ENCODE data around the gene FXYD4. TPM values are rescaled to one million over a fixed set of nuclear protein-coding genes. Genes with fewer than 3 reads are reported as not detected.

The FXYD4 gene
- total and polyA plus RNA-seq, 2 experiments from 2014 or later, result not detected

DNA sequence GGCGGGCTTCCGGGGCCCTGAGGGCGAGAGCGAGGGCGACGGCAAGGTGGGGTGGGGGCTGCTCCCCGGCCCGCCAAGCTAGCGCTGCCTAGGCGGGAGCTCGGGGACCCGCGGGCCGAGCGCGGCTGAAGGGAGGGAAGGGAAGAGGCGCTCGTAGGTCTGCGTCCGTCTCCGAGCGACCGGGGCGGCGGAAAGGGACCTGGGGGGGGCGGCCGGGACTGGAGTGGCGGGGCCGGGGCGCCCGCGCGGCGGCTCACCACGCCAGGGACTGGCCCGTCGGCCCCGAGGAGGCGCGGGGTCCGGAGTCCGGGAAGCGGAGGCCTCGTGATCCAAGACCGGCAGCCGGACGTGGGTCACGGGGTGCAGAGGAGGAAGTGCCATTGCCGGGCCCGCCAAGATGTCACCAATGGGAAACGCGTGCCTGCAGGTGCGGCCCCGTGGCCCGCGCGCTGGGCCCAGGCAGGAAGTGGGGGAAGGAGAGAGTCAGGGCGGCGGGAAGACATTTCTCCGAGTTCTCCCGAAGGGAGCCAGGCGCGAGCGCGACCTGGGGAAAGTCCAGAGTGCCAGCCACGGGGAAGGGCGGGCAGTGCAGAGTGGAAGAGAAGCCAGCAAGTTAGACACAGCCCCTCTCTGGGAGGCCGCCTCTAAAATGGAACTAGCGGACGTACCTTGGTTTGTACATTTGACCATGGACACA is 25.6 kb downstream of the FXYD4 start:
- Histone ChIP-seq H3K27me3 (ENCODE audit: insufficient read depth) (no peaks in the 10 kb centered on the region), H3F3A (replicated peaks; ENCODE audit: low read depth) (peaks cover 18% of the 10 kb centered on the region), H2AFZ (no peak overlapping the region), H3K4me2 (peak overlapping the region; percentile 79), H4K20me1 (replicated peaks; ENCODE audit: insufficient read depth) (peaks cover 60% of the 10 kb centered on the region), H3K79me2 (replicated peaks; ENCODE audit: insufficient read depth) (peaks cover 93% of the 10 kb centered on the region), H3K9me2 (ENCODE audit: insufficient read depth) (no peaks in the 10 kb centered on the region), H3K36me3 (ENCODE audit: insufficient read depth) (peaks cover 29% of the 10 kb centered on the region), H3K4me1 (ENCODE audit: insufficient read depth) (peaks cover 49% of the 10 kb centered on the region), H3K4me3 (peak overlapping the region; percentile 99), H3K27ac (ENCODE audit: low read depth) (peak overlapping the region; percentile 95)
- TF ChIP-seq POLR2AphosphoS5 (IDR thresholded peaks at IDR 0.05; ENCODE audit: low read depth), result peak; percentile 68
- TF ChIP-seq JUNB (IDR thresholded peaks at IDR 0.05; ENCODE audit: unreplicated experiment), result no peak
- TF ChIP-seq, protein P1, sequence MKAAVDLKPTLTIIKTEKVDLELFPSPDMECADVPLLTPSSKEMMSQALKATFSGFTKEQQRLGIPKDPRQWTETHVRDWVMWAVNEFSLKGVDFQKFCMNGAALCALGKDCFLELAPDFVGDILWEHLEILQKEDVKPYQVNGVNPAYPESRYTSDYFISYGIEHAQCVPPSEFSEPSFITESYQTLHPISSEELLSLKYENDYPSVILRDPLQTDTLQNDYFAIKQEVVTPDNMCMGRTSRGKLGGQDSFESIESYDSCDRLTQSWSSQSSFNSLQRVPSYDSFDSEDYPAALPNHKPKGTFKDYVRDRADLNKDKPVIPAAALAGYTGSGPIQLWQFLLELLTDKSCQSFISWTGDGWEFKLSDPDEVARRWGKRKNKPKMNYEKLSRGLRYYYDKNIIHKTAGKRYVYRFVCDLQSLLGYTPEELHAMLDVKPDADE (IDR thresholded peaks at IDR 0.05), result peak; percentile 74
- TF ChIP-seq, protein P2, sequence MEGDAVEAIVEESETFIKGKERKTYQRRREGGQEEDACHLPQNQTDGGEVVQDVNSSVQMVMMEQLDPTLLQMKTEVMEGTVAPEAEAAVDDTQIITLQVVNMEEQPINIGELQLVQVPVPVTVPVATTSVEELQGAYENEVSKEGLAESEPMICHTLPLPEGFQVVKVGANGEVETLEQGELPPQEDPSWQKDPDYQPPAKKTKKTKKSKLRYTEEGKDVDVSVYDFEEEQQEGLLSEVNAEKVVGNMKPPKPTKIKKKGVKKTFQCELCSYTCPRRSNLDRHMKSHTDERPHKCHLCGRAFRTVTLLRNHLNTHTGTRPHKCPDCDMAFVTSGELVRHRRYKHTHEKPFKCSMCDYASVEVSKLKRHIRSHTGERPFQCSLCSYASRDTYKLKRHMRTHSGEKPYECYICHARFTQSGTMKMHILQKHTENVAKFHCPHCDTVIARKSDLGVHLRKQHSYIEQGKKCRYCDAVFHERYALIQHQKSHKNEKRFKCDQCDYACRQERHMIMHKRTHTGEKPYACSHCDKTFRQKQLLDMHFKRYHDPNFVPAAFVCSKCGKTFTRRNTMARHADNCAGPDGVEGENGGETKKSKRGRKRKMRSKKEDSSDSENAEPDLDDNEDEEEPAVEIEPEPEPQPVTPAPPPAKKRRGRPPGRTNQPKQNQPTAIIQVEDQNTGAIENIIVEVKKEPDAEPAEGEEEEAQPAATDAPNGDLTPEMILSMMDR (conservative IDR thresholded peaks at IDR 0.05; ENCODE audit: low read depth in 2 of 2), result no peak
- Mint-ChIP-seq H3K36me3 (ENCODE audit: low read depth) (peaks cover 66% of the 10 kb centered on the region), H3K27ac (peak overlapping the region; percentile 98), H3K9me3 (no peaks in the 10 kb centered on the region; the same call in 2 of the 3 replicates), H3K27me3 (ENCODE audit: insufficient read depth, low read depth, poor library complexity) (peaks cover 20% of the 10 kb centered on the region), H3K4me1 (peaks cover 63% of the 10 kb centered on the region), H3K4me3 (peak overlapping the region; percentile 88)
- DNase-seq (ENCODE audit: low spot score), result peak; percentile 96
- ATAC-seq, result peak; percentile 67

DNA sequence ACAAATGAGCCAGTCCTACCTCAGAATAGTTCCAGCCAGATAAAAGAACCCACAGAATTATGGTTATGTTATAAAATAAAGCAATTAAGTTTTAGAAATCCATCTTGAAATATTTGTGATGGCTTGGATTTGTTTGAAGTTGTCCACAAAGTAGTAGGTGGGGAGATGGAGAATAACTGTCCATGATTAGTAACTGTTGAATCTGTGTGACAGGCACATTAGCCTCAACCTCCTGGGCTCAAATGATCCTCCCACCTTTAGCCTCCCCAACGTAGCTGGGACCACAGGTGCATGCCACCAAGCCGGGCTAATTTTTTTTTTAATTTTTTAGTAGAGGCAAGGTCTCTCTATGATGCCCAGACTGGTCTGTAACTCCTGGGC is 27.5 kb downstream of the FXYD4 start:
- peaks cover 61% of the 10 kb centered on the region for H4K20me1 ChIP-seq (replicated peaks; ENCODE audit: insufficient read depth)
- peaks cover 93% of the 10 kb centered on the region for H3K79me2 ChIP-seq (replicated peaks; ENCODE audit: insufficient read depth)
- no peak for ATAC-seq
- no peaks in the 10 kb centered on the region for H3K27me3 ChIP-seq (ENCODE audit: insufficient read depth)
- H3K27ac ChIP-seq (ENCODE audit: low read depth), result peak overlapping the region; percentile 95
- Mint-ChIP-seq H3K4me1 (peaks cover 62% of the 10 kb centered on the region), H3K27me3 (ENCODE audit: insufficient read depth, low read depth, poor library complexity) (peaks cover 28% of the 10 kb centered on the region), H3K36me3 (ENCODE audit: low read depth) (peaks cover 57% of the 10 kb centered on the region), H3K4me3 (no peak overlapping the region), H3K9me3 (no peaks in the 10 kb centered on the region; the same call in 2 of the 3 replicates), H3K27ac (0 out of 2 replicates have a peak overlapping the region, but pooled peaks have one; percentile 30)
- peaks cover 18% of the 10 kb centered on the region for H3K36me3 ChIP-seq (ENCODE audit: insufficient read depth)
- peaks cover 61% of the 10 kb centered on the region for H3K4me1 ChIP-seq (ENCODE audit: insufficient read depth)
- H3K4me2 ChIP-seq, result peak overlapping the region; percentile 79; the same call in 1 of the 2 replicates
- no peak overlapping the region for H3K4me3 ChIP-seq
- peaks cover 24% of the 10 kb centered on the region for H3F3A ChIP-seq (replicated peaks; ENCODE audit: low read depth)
- no peaks in the 10 kb centered on the region for H3K9me2 ChIP-seq (ENCODE audit: insufficient read depth)
- no peak overlapping the region for H2AFZ ChIP-seq
- DNase-seq (ENCODE audit: low spot score), result no peak
- TF ChIP-seq CREB1 (CRISPR knock-in tag; IDR thresholded peaks at IDR 0.05; ENCODE audit: low read depth) (no peak), EZH2phosphoT487 (IDR thresholded peaks at IDR 0.05; ENCODE audit: unreplicated experiment) (no peak), ZNF331 (CRISPR knock-in tag; IDR thresholded peaks at IDR 0.05; ENCODE audit: low read depth) (no peak), STAT1 (IDR thresholded peaks at IDR 0.05; ENCODE audit: unreplicated experiment) (no peak), ZNF114 (CRISPR knock-in tag; IDR thresholded peaks at IDR 0.05) (no peak), EZH2 (IDR thresholded peaks at IDR 0.05; ENCODE audit: low read depth, unreplicated experiment) (no peak), NANOG (IDR thresholded peaks at IDR 0.05; ENCODE audit: borderline replicate concordance) (no peak), JUNB (IDR thresholded peaks at IDR 0.05; ENCODE audit: unreplicated experiment) (no peak), POLR2AphosphoS5 (IDR thresholded peaks at IDR 0.05; ENCODE audit: low read depth) (no peak)
- TF ChIP-seq, protein P2 (conservative IDR thresholded peaks at IDR 0.05; ENCODE audit: low read depth in 2 of 2), result no peak
